GM19099 (cell line): ENCODE data around the gene ELAVL4.

ENCODE experiments used
- POLR2A ChIP-seq: IDR thresholded peaks from 3 replicates; pipeline ENCODE4 v1.6.1; 2011; ENCODE audit warnings: low read depth; ENCODE audit not compliant: insufficient read length; ENCODE audit errors: extremely low read depth

Gene ELAVL4

GRCh38 chr1:50189369-50189768 is 80.6 kb downstream of the ELAVL4 start:
- no peak for TF ChIP-seq POLR2A

DNA sequence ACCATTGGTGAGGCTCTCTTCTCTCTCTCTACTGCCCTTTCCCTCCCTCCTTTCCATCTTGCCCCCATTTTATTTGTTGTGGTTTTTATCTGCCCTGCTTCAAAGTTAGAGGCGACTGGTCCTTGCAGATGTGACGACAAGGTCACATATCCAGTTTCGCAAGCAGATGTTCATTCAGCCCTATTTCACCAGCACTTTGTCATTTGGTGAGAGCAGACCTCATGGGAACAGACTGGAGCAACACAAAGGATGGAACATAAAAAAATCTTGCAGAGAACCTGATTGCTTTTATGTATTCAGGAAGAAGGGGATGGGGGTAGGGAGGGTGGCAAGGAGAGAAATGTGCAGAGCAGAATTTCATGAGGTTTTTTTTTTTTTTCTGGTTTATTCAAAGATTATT is 84.3 kb downstream of the ELAVL4 start:
- no peak for TF ChIP-seq POLR2A

DNA sequence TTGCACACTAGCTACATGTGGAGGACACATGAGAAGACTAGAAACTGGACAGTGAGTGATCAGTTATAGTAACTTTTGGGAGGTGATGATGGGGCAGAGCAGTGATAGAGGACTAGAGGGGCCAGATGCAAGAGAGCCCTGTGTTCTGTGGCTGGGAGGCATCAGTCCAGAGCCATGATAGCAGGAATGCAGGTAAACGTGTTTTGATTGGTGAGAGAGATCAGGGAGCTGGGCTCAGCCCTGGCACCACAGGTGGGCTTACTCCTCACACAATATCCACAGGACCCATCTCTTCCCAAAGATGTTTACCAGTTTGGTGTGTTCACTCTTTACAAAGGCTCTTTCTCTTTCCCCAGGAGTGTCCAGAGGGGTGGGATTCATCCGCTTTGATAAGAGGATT is 86.5 kb downstream of the ELAVL4 start:
- no peak for TF ChIP-seq POLR2A

GRCh38 chr1:50196081-50196480 is 87.4 kb downstream of the ELAVL4 start:
- no peak for TF ChIP-seq POLR2A

DNA sequence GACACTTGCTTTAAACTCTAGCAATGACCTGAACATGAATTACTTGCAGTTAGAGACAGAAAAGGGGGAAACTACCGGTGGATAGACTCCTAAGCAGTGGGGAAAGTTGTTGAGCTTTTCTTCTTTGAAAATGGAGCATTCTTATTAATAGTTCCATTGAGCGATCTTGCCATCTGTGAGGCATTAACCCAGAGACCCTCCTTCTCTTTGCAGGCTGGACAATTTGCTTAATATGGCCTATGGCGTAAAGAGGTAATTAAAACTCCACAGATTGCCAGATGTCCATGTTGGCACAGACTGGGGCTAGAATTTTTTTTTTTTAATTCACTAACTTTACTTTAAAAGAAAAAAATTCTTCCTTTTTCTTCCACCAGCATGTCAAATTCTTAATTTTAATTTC is 88.5 kb downstream of the ELAVL4 start:
- no peak for TF ChIP-seq POLR2A

DNA sequence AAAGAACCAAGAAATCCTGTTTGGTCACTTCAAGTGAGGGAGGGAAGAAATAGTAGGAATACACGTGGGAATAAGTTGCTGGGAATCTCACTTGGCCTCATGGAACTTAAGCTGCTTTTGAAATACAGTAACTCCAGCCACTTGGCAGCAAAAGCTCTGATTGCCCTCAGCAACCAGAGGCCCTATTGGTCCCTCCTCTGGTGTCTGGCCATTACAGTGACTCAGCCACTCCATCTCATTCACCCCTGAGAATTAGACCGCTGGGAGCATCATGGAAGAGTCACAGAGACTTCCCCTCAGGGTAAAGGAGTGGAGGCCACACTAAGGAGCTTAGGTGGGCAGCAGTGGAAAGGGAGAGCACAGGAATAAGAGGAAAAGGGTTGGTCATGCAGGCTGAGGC is 99.6 kb downstream of the ELAVL4 start:
- TF ChIP-seq POLR2A: no peak

GRCh38 chr1:50208756-50209155 is 100.0 kb downstream of the ELAVL4 start:
- no peak for TF ChIP-seq POLR2A

- TF ChIP-seq POLR2A: no peak
Observed at GRCh38 chr1:50209749-50210148, 101.0 kb downstream of the ELAVL4 start.

DNA sequence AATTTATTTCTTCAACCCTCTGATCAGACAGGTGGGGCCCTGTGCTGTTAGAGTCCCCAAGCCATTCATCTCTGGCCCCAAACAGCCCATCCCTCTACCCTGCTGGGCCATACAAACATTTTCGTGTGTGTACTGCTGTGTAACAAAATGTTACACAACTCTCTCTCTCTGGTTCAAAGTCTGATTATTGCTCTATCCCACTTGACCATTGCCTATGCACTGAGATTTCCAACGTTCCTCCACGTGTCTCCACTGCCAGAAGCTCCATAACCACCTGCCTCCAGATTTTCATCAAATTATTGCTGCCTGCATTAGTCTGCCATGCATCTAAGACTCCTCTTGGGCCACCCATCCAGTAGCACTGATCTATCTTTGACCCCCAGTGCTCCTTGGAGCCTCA is 104.8 kb downstream of the ELAVL4 start:
- no peak for TF ChIP-seq POLR2A

DNA sequence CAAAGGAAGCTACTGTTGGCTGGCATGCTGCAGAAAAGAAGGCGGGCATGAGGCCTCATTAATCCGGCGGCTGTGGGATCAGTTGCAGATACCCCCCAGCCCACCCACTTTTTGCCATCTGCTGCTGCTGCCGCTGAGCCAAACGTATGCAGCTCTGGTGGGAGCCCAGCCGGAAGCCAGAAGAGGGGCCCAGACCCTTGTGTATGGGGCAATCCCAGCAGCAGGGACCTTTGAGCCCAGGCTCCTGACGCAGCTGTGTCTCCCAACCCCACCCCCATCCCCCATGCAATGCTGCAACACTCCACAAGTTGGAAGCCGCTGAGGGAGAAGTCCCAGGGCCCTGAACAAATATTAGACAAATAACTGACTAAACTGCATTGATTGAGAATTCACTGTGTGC is 106.0 kb downstream of the ELAVL4 start:
- no peak for TF ChIP-seq POLR2A

DNA sequence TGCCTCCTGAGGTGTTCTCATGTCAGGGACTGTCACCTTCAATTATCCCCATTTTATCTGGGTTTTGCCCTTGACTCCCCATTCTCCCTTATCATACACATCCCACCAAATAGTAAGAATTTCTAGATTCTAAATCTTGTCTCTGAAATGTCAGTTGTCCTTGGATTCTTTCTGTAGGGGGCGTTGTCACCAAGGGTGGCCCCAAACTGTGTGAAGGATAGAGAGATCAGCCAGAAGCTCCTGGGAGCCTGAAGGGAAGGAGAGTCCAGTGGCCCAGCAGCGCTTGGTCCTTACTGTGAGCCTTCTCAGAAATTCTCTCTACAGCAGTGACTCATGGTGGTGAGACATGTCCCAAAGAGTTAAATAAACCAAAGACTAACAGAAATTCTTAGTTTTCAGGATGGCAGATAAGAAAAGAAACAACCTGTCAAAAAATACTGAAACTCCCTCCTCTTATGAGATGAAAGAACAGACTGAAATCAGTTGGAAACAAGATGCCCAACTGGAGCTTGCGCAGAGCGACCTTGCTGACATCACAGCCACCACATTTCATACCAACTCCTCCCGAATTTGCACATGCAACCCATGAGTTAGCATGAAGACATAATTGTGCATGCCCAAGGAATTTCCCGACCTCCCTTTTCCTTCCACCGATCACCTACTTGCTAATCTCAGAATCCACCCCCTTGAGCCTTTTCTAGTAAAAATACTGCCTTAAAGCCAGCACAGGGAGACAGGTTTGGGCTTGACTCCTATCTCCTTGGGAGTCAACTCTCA is 109.8 kb downstream of the ELAVL4 start:
- TF ChIP-seq POLR2A: no peak

GRCh38 chr1:50228871-50229384 is 120.2 kb downstream of the ELAVL4 start:
- no peak for TF ChIP-seq POLR2A

DNA sequence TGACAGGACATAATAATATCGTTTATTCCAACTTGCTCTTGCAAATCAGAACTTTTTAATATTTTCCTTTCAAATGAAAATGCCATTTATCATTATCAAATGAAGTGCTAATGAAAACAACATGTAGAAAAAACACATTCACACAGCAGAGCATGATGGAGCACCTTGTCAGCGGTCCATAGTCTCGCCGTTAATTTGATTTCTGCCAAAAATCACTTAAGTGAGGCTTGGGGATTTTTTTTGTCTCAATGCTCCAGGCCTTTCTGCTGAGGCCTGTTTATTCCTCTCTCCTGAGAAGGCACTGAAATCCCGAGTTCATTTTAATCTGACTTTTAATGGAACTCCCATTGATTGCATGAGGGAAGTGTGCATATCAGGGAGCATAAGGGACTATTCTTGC is 122.5 kb downstream of the ELAVL4 start:
- no peak for TF ChIP-seq POLR2A

- TF ChIP-seq POLR2A: no peak
Observed at GRCh38 chr1:50232336-50232735, 123.6 kb downstream of the ELAVL4 start.

DNA sequence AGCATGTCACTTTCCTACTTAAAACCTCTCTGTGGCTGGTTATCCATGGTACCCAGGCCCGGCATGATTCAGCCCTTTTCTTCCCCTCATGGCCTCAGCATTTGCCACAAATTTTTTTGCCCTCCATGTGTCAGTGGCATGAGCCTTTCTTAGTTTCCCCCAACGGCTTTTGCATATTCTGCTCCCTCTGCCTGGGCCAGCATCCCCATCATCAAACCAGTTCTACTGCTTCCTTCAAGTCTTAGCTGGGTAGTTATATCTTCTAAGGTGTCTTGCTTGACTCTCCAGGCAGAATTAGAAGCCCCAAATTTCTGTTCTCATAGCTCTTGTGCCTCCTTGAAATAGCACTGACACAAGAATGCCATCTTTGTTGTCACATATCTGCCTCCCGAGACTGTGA is 127.9 kb downstream of the ELAVL4 start:
- no peak for TF ChIP-seq POLR2A

DNA sequence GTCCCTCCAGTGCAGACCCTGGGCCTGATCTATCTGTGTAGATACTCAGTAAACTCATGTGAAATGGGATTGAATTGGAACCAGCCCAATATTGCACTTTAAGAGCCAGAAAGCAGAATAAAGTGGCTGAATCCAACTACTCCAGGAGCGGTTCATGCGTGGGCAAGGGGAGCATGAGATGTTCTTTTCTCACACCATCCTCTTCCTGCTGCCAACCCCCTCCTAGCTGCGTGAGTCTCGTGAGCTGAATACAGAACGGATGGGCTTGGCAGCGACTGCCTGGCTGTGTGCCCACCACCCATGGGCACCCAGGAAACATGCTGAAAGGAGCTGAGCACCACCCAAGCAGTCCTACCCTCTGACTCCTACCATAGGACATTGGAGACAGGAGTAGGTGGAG is 128.3 kb downstream of the ELAVL4 start:
- no peak for TF ChIP-seq POLR2A

GRCh38 chr1:50243939-50244338 is 135.2 kb downstream of the ELAVL4 start:
- TF ChIP-seq POLR2A: no peak
